ENCODE results near the gene PKD1.
A peak's percentile ranks its signal among the peaks of the same experiment; 100 is the strongest.

Gene PKD1

GRCh38 chr16:2070576-2071453, 64.9 kb downstream of the PKD1 start:
- DNase-seq = no peak

GRCh38 chr16:2066139-2066538, 69.6 kb downstream of the PKD1 start:
- no peak for DNase-seq

GRCh38 chr16:2064368-2064945, 71.2 kb downstream of the PKD1 start:
- no peak for DNase-seq

GRCh38 chr16:2063861-2064260, 71.8 kb downstream of the PKD1 start:
- DNase-seq = no peak

- no peak for DNase-seq
Measured at GRCh38 chr16:2062801-2063200, 72.9 kb downstream of the PKD1 start.

GRCh38 chr16:2061526-2061925, 74.2 kb downstream of the PKD1 start:
- DNase-seq = no peak

- no peak for DNase-seq
Measured at GRCh38 chr16:2061023-2061422, 74.7 kb downstream of the PKD1 start.

- no peak for DNase-seq
Measured at GRCh38 chr16:2060346-2060745, 75.4 kb downstream of the PKD1 start.

- peak; percentile 45 for DNase-seq
Measured at GRCh38 chr16:2058872-2059271, 76.8 kb downstream of the PKD1 start.

- no peak for DNase-seq
Measured at GRCh38 chr16:2058420-2058819, 77.3 kb downstream of the PKD1 start.

GRCh38 chr16:2057438-2057837, 78.3 kb downstream of the PKD1 start:
- DNase-seq = no peak

- DNase-seq = no peak
Measured at GRCh38 chr16:2056681-2057407, 78.9 kb downstream of the PKD1 start.

- DNase-seq = no peak
Measured at GRCh38 chr16:2056077-2056476, 79.6 kb downstream of the PKD1 start.

GRCh38 chr16:2054543-2055245, 81.0 kb downstream of the PKD1 start:
- peak; percentile 60 for DNase-seq

- no peak for DNase-seq
Measured at GRCh38 chr16:2053897-2054296, 81.8 kb downstream of the PKD1 start.

GRCh38 chr16:2053211-2053610, 82.5 kb downstream of the PKD1 start:
- no peak for DNase-seq

GRCh38 chr16:2048116-2048543, 87.6 kb downstream of the PKD1 start:
- no peak for DNase-seq

GRCh38 chr16:2047330-2048115, 88.2 kb downstream of the PKD1 start, which contains the start of the genes NTHL1 and TSC2:
TSS of gene NTHL1 (minus strand) at chr16:2047834. CDS start at chr16:2047823, 11 bp downstream.
TSS of gene TSC2 (plus strand) at chr16:2047985. CDS start at chr16:2048616, 631 bp downstream.
- peak; percentile 93 for DNase-seq

- DNase-seq = no peak
Measured at GRCh38 chr16:2046893-2047329, 88.8 kb downstream of the PKD1 start.

- DNase-seq = no peak
Measured at GRCh38 chr16:2045965-2046892, 89.5 kb downstream of the PKD1 start.

GRCh38 chr16:2044541-2044940, 91.2 kb downstream of the PKD1 start:
- DNase-seq = no peak

All from NCI-H187 treated with DMSO at 0.1 percent for 48 hours (cell line).